Mesenchymal stem cell (in vitro differentiated cells and primary cell): ENCODE results near the gene CYBA.

Source experiments
- DNase-seq: peaks from one replicate; pipeline ENCODE4 v3.0.0-alpha.2; 2013
- H2AFZ ChIP-seq: one replicate; pipeline ENCODE4 v1.6.1; 2013; ENCODE audit warnings: low read depth, mild to moderate bottlenecking, control low read depth, inconsistent platforms, low read length, moderate library complexity
- H2AK5ac ChIP-seq: 2 replicates; pipeline ENCODE4 v1.6.1; 2013; ENCODE audit warnings: low read length, moderate library complexity, mild to moderate bottlenecking, inconsistent platforms; ENCODE audit not compliant: severe bottlenecking
- H2BK120ac ChIP-seq: one replicate; pipeline ENCODE4 v1.6.1; 2013; ENCODE audit warnings: low read depth, mild to moderate bottlenecking, inconsistent platforms, low read length, moderate library complexity
- H2BK12ac ChIP-seq, 2 experiments: one replicate each; pipeline ENCODE4 v1.6.1; 2013; ENCODE audit warnings: inconsistent platforms in 2 of 2, low read length in 2 of 2, mild to moderate bottlenecking in 2 of 2, moderate library complexity in 2 of 2, control low read depth in 1 of 2
- H2BK15ac ChIP-seq: one replicate; pipeline ENCODE4 v1.6.1; 2013; ENCODE audit warnings: mild to moderate bottlenecking, low read depth, inconsistent platforms; ENCODE audit not compliant: poor library complexity, severe bottlenecking
- H2BK5ac ChIP-seq: 2 replicates; pipeline ENCODE4 v1.6.1; 2013; ENCODE audit warnings: low read depth, mild to moderate bottlenecking, low read length, control low read depth, inconsistent platforms; ENCODE audit not compliant: poor library complexity, severe bottlenecking
- H3K14ac ChIP-seq, 2 experiments: one replicate each; pipeline ENCODE4 v1.6.1; 2013; ENCODE audit warnings: inconsistent platforms in 2 of 2, low read length in 2 of 2, control low read depth in 1 of 2, mild to moderate bottlenecking in 1 of 2, moderate library complexity in 1 of 2
- H3K18ac ChIP-seq, 2 experiments: one replicate each; pipeline ENCODE4 v1.6.1; 2013; ENCODE audit warnings: inconsistent platforms in 2 of 2, low read length in 2 of 2, control low read depth in 1 of 2, low read depth in 1 of 2, mild to moderate bottlenecking in 1 of 2
- H3K23ac ChIP-seq, 2 experiments: one replicate each; pipeline ENCODE4 v1.6.1; 2013; ENCODE audit warnings: inconsistent platforms in 2 of 2, low read length in 2 of 2, mild to moderate bottlenecking in 2 of 2, moderate library complexity in 2 of 2, control low read depth in 1 of 2
- H3K27ac ChIP-seq: 2 replicates; pipeline ENCODE4 v1.5.1; 2013; ENCODE audit warnings: mild to moderate bottlenecking, moderate library complexity, low read length, control low read depth, inconsistent platforms; ENCODE audit not compliant: poor library complexity, severe bottlenecking
- H3K27me3 ChIP-seq, 2 experiments: 2 replicates each; pipeline versions ENCODE4 v1.6.1 to v1.7.0; 2013; ENCODE audit warnings: low read length in 2 of 2, mild to moderate bottlenecking in 2 of 2, moderate library complexity in 2 of 2, control low read depth in 1 of 2, inconsistent platforms in 1 of 2; ENCODE audit not compliant: control insufficient read depth in 1 of 2, insufficient read depth in 1 of 2
- H3K36me3 ChIP-seq, 2 experiments: 2 replicates each; pipeline versions ENCODE4 v1.6.1 to v1.7.0; 2013; ENCODE audit warnings: low read length in 2 of 2, control low read depth in 1 of 2, inconsistent platforms in 1 of 2, low read depth in 1 of 2, mild to moderate bottlenecking in 1 of 2; ENCODE audit not compliant: insufficient read depth in 2 of 2, control insufficient read depth in 1 of 2
- H3K4ac ChIP-seq, 2 experiments: one replicate each; pipeline ENCODE4 v1.6.1; 2013; ENCODE audit warnings: inconsistent platforms in 2 of 2, low read length in 2 of 2, mild to moderate bottlenecking in 2 of 2, moderate library complexity in 2 of 2, control low read depth in 1 of 2, low read depth in 1 of 2
- H3K4me1 ChIP-seq: 2 replicates; pipeline ENCODE4 v1.6.1; 2013; ENCODE audit warnings: low read depth, low read length, control low read depth; ENCODE audit not compliant: control insufficient read depth, insufficient read depth
- H3K4me2 ChIP-seq: 2 replicates; pipeline ENCODE4 v1.6.1; 2013; ENCODE audit warnings: low read length, mild to moderate bottlenecking, inconsistent platforms; ENCODE audit not compliant: poor library complexity, severe bottlenecking
- H3K4me3 ChIP-seq, 2 experiments: 2 replicates each; pipeline versions ENCODE4 v1.5.1 to v1.7.0; 2013; ENCODE audit warnings: low read length in 2 of 2, mild to moderate bottlenecking in 2 of 2, control low read depth in 1 of 2, low read depth in 1 of 2; ENCODE audit not compliant: insufficient read depth in 1 of 2
- H3K79me1 ChIP-seq: replicated peaks from 2 replicates; pipeline ENCODE4 v1.6.1; 2013; ENCODE audit warnings: mild to moderate bottlenecking, control low read depth, low read length, inconsistent platforms; ENCODE audit not compliant: poor library complexity, severe bottlenecking
- H3K9ac ChIP-seq: 2 replicates; pipeline ENCODE4 v1.7.0; 2013; ENCODE audit warnings: mild to moderate bottlenecking, low read length, moderate library complexity
- H3K9me3 ChIP-seq: 2 replicates; pipeline ENCODE4 v1.7.0; 2013; ENCODE audit warnings: mild to moderate bottlenecking, low read length; ENCODE audit not compliant: control insufficient read depth
- H4K8ac ChIP-seq: one replicate; pipeline ENCODE4 v1.6.1; 2013; ENCODE audit warnings: inconsistent platforms, mild to moderate bottlenecking, low read length, moderate library complexity
- H4K91ac ChIP-seq: one replicate; pipeline ENCODE4 v1.6.1; 2013; ENCODE audit warnings: mild to moderate bottlenecking, low read length, inconsistent platforms
- WGBS: methylation state at CpG from one replicate; pipeline ENCODE4 v1.1.7; 2013; ENCODE audit warnings: mixed read lengths; 5-methylcytosine and 5-hydroxymethylcytosine counted together

Gene CYBA

DNA sequence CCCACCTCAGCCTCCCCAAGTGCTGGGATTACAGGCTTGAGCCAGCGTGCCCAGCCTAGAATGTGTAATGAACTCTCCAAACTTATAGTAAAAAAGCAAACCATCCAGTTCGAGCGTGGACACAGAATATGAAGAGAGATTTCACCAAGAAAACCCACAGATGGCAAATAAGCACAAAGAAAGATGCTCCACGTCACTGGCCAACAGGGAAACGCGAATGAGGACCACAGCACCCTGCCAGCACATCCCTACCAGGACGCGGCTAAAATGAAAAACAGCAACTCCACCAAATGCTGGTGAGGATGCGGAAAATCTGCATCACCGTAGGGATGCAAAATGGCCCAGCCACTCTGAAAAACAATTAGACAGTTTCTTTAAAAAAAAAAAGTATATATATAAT, 10.6 kb upstream of the CYBA start:
- peak overlapping the region in 1 of 2 experiments; percentile 92 for H3K4me3 ChIP-seq

DNA sequence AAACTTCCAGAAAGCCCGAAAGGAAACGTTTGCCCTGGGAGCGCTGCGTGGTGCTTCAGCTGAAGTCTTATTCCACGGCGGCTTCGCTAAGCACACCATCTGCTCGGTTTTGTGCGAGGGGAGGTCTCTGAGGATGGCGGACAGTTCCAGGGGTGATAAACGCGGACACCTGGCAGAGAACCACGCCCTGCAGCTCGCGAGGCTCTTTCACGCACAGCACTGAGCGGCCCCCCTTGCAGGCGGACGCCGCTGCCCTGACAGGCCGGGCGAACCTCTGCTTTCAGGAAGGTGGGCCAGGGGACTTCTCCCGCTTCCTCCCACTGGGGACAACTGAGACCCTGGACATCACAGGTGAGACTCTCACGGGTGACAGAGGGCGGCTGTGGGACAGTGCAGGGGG, 8.3 kb upstream of the CYBA start:
- WGBS, result 98% methylated on average over 23 of the region's 25 CpGs
- Histone ChIP-seq H3K36me3 (peaks cover 44 to 51% of the 10 kb centered on the region in 2 experiments), H3K9me3 (no peaks in the 10 kb centered on the region), H3K9ac (no peak overlapping the region), H2BK12ac (no peak overlapping the region), H3K79me1 (peaks cover 29% of the 10 kb centered on the region), H3K14ac (peak overlapping the region in 1 of 2 experiments; percentile 31), H2BK5ac (no peak overlapping the region), H4K8ac (no peak overlapping the region), H2BK120ac (no peak overlapping the region), H3K23ac (no peak overlapping the region), H2AFZ (no peak overlapping the region), H3K18ac (no peak overlapping the region), H2AK5ac (no peak overlapping the region), H3K4me2 (no peak overlapping the region), H3K27ac (no peak overlapping the region), H3K27me3 (no peaks in the 10 kb centered on the region), H3K4ac (peak overlapping the region in 1 of 2 experiments; percentile 26), H2BK15ac (no peak overlapping the region), H3K4me1 (peaks cover 32% of the 10 kb centered on the region), H3K4me3 (no peak overlapping the region), H4K91ac (peak overlapping the region; percentile 23)
- DNase-seq, result no peak

More for the DNA sequence above, 10.6 kb upstream of the CYBA start:
- H2BK12ac ChIP-seq, result no peak overlapping the region
- no peak overlapping the region for H2BK120ac ChIP-seq
- no peak overlapping the region for H4K91ac ChIP-seq
- no peak overlapping the region for H2BK5ac ChIP-seq
- H4K8ac ChIP-seq, result no peak overlapping the region
- no peak overlapping the region for H3K23ac ChIP-seq
- peaks cover 28 to 34% of the 10 kb centered on the region in 2 experiments for H3K36me3 ChIP-seq
- H3K4me2 ChIP-seq, result no peak overlapping the region
- no peak overlapping the region for H3K18ac ChIP-seq
- H3K9ac ChIP-seq, result no peak overlapping the region
- no peak overlapping the region for H2AK5ac ChIP-seq
- no peaks in the 10 kb centered on the region for H3K9me3 ChIP-seq
- H2AFZ ChIP-seq, result no peak overlapping the region
- no peak overlapping the region for H3K4ac ChIP-seq
- peaks cover 17% of the 10 kb centered on the region for H3K4me1 ChIP-seq
- H3K14ac ChIP-seq, result no peak overlapping the region
- no peaks in the 10 kb centered on the region for H3K27me3 ChIP-seq
- H3K27ac ChIP-seq, result no peak overlapping the region
- 85% methylated on average over 8 of the region's 10 CpGs for WGBS
- DNase-seq, result peak; percentile 39
- H2BK15ac ChIP-seq, result no peak overlapping the region
- peaks cover 31% of the 10 kb centered on the region for H3K79me1 ChIP-seq

DNA sequence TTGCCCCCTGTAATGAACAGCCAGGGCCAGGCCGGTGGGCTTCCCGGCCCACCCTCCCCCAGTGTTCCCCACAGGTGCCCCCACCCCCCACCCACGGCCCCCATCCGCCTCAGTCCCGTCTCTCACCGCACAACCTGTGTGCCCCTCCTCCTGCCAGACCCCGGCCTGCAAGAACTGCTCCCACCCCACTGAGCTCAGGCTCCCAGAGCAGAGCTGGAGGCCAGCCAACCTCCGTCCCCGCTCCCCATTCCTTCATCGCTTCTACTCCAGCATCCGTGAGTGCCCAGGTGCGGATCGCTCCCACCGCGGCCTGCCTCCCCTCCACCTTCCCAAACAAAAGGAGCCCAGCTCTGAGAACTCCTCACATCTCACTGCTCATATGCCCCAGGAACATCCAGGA, 7.9 kb upstream of the CYBA start:
- no peak overlapping the region for H2BK120ac ChIP-seq
- H3K4me3 ChIP-seq, result no peak overlapping the region
- H2BK12ac ChIP-seq, result no peak overlapping the region
- H3K23ac ChIP-seq, result no peak overlapping the region
- H3K4me1 ChIP-seq, result peaks cover 32% of the 10 kb centered on the region
- no peak overlapping the region for H3K4me2 ChIP-seq
- H3K4ac ChIP-seq, result no peak overlapping the region
- no peak for DNase-seq
- peaks cover 48 to 55% of the 10 kb centered on the region in 2 experiments for H3K36me3 ChIP-seq
- no peak overlapping the region for H3K9ac ChIP-seq
- no peak overlapping the region for H4K91ac ChIP-seq
- no peak overlapping the region for H4K8ac ChIP-seq
- H3K27me3 ChIP-seq, result no peaks in the 10 kb centered on the region
- H3K79me1 ChIP-seq, result peaks cover 27% of the 10 kb centered on the region
- H3K9me3 ChIP-seq, result no peaks in the 10 kb centered on the region
- no peak overlapping the region for H3K18ac ChIP-seq
- no peak overlapping the region for H2BK15ac ChIP-seq
- no peak overlapping the region for H2AK5ac ChIP-seq
- WGBS, result 96% methylated on average over 14 of the region's 15 CpGs
- no peak overlapping the region for H3K27ac ChIP-seq
- H2AFZ ChIP-seq, result no peak overlapping the region
- H2BK5ac ChIP-seq, result no peak overlapping the region
- H3K14ac ChIP-seq, result no peak overlapping the region

DNA sequence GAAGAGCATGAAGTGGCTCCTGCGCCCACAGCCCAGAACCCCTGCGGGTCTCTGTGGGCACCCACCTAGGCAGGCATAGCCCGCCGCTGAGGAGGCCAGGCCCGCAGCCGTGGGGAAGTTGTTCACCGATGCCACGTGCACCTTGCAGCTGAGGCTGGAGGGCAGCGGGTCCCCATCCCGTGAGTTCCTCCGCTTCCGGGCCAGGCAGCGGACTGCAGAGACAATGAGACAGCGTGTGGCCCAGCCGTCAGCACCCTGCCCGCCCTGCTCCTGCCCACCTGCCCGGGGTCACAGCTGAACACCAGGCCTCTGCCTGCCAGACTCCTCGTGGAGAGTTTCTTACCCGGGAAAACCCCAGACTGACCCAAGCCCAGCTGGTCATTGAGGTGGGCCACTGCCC, 6.5 kb upstream of the CYBA start:
- Histone ChIP-seq H3K36me3 (peaks cover 54 to 68% of the 10 kb centered on the region in 2 experiments), H3K79me1 (peaks cover 21% of the 10 kb centered on the region), H3K4ac (no peak overlapping the region), H2AFZ (no peak overlapping the region), H3K4me1 (peaks cover 30% of the 10 kb centered on the region), H3K23ac (no peak overlapping the region), H4K91ac (no peak overlapping the region), H3K14ac (no peak overlapping the region), H2BK120ac (no peak overlapping the region), H2BK12ac (no peak overlapping the region), H3K18ac (no peak overlapping the region), H2BK15ac (no peak overlapping the region), H3K27me3 (no peaks in the 10 kb centered on the region), H3K4me2 (no peak overlapping the region), H3K27ac (no peak overlapping the region), H2AK5ac (no peak overlapping the region), H2BK5ac (no peak overlapping the region), H3K9me3 (no peaks in the 10 kb centered on the region), H3K4me3 (no peak overlapping the region), H3K9ac (no peak overlapping the region), H4K8ac (peak overlapping the region; percentile 19)
- WGBS, result 96% methylated on average over 19 of the region's 19 CpGs
- DNase-seq, result no peak
